ENCODE measurements around the gene PTGR3. TPM values are rescaled to one million over a fixed set of nuclear protein-coding genes. Genes with fewer than 3 reads are reported as not detected.
A peak's percentile ranks its signal among the peaks of the same experiment; 100 is the strongest.

PTGR3 gene, protein sequence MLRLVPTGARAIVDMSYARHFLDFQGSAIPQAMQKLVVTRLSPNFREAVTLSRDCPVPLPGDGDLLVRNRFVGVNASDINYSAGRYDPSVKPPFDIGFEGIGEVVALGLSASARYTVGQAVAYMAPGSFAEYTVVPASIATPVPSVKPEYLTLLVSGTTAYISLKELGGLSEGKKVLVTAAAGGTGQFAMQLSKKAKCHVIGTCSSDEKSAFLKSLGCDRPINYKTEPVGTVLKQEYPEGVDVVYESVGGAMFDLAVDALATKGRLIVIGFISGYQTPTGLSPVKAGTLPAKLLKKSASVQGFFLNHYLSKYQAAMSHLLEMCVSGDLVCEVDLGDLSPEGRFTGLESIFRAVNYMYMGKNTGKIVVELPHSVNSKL
- total RNA-seq (7.8 TPM), polyA plus RNA-seq (18.2 TPM)
- long read RNA-seq, donor 1 = 0 reads
- long read RNA-seq, donor 2, full-length matches to known transcripts = 11 of 11 reads
- long read RNA-seq, donor 2, partial matches to known transcripts = 0 of 11 reads
- long read RNA-seq, donor 2, other reads (novel, unspliced or antisense) = 0 of 11 reads
- long read RNA-seq, donor 3, full-length matches to known transcripts = 12 of 12 reads
- long read RNA-seq, donor 3, partial matches to known transcripts = 0 of 12 reads
- long read RNA-seq, donor 3, other reads (novel, unspliced or antisense) = 0 of 12 reads
- long read RNA-seq, donor 4, full-length matches to known transcripts = 3 of 3 reads
- long read RNA-seq, donor 4, partial matches to known transcripts = 0 of 3 reads
- long read RNA-seq, donor 4, other reads (novel, unspliced or antisense) = 0 of 3 reads
- long read RNA-seq, donor 5, full-length matches to known transcripts = 17 of 17 reads
- long read RNA-seq, donor 5, partial matches to known transcripts = 0 of 17 reads
- long read RNA-seq, donor 5, other reads (novel, unspliced or antisense) = 0 of 17 reads
- long read RNA-seq, donor 6, full-length matches to known transcripts = 1 of 1 reads
- long read RNA-seq, donor 6, partial matches to known transcripts = 0 of 1 reads
- long read RNA-seq, donor 6, other reads (novel, unspliced or antisense) = 0 of 1 reads
- long read RNA-seq, donor 7, full-length matches to known transcripts = 5 of 5 reads
- long read RNA-seq, donor 7, partial matches to known transcripts = 0 of 5 reads
- long read RNA-seq, donor 7, other reads (novel, unspliced or antisense) = 0 of 5 reads
- long read RNA-seq, donor 8, full-length matches to known transcripts = 3 of 3 reads
- long read RNA-seq, donor 8, partial matches to known transcripts = 0 of 3 reads
- long read RNA-seq, donor 8, other reads (novel, unspliced or antisense) = 0 of 3 reads
- long read RNA-seq, donor 9, full-length matches to known transcripts = 3 of 3 reads
- long read RNA-seq, donor 9, partial matches to known transcripts = 0 of 3 reads
- long read RNA-seq, donor 9, other reads (novel, unspliced or antisense) = 0 of 3 reads
- long read RNA-seq, donor 10, partial matches to known transcripts = 0 of 1 reads
- long read RNA-seq, donor 10, other reads (novel, unspliced or antisense) = 0 of 1 reads

GRCh38 chr18:75209129-75209950 lies at the start of gene PTGR3:
Gene PTGR3 (minus strand): TSS chr18:75209139. CDS start chr18:75209058, 81 bp downstream.
- no peaks in the 10 kb centered on the region for H3K36me3 ChIP-seq (ENCODE audit: control insufficient read depth in 2 of 2, insufficient read depth in 2 of 2, low read length in 1 of 2)
- H3K4me1 ChIP-seq (ENCODE audit: control insufficient read depth in 2 of 2, insufficient read depth in 2 of 2, low read length in 2 of 2) = peaks cover 23 to 41% of the 10 kb centered on the region in 2 donors
- H3K27me3 ChIP-seq (ENCODE audit: control insufficient read depth in 2 of 2, insufficient read depth in 1 of 2, low read length in 1 of 2) = peaks cover 24 to 45% of the 10 kb centered on the region in 2 donors
- peak in 8 of 9 donors; percentile 53 to 85 (median 65) for DNase-seq (ENCODE audit: low read depth in 6 of 9, low spot score in 9 of 9)
- H3K27ac ChIP-seq (ENCODE audit: low read depth in 1 of 2, low read length in 1 of 2) = peak within 1 kb of the TSS; percentile 86 to 94
- under 1% methylated on average over 87 of the region's 88 CpGs for WGBS
- peak within 1 kb of the TSS; percentile 81 to 94 for H3K4me3 ChIP-seq (ENCODE audit: low read length in 2 of 2)
- peaks cover 0 to 4% of the 10 kb centered on the region in 2 donors for H3K9me3 ChIP-seq (ENCODE audit: control insufficient read depth in 2 of 2, insufficient read depth in 1 of 2, low read length in 1 of 2)

- Histone ChIP-seq H3K27ac (ENCODE audit: low read depth in 1 of 2, low read length in 1 of 2) (no peak overlapping the region), H3K4me1 (ENCODE audit: control insufficient read depth in 2 of 2, insufficient read depth in 2 of 2, low read length in 2 of 2) (no peaks in the 10 kb centered on the region), H3K27me3 (ENCODE audit: control insufficient read depth in 2 of 2, insufficient read depth in 1 of 2, low read length in 1 of 2) (no peaks in the 10 kb centered on the region), H3K4me3 (ENCODE audit: low read length in 2 of 2) (no peak overlapping the region), H3K36me3 (ENCODE audit: control insufficient read depth in 2 of 2, insufficient read depth in 2 of 2, low read length in 1 of 2) (no peaks in the 10 kb centered on the region), H3K9me3 (ENCODE audit: control insufficient read depth in 2 of 2, insufficient read depth in 1 of 2, low read length in 1 of 2) (peaks cover 0 to 2% of the 10 kb centered on the region in 2 donors)
- DNase-seq (ENCODE audit: low read depth in 6 of 9, low spot score in 9 of 9) = no peak
- 97% methylated on average over 14 of the region's 14 CpGs for WGBS
Observed at GRCh38 chr18:75257605-75258004, 48.7 kb upstream of the PTGR3 start.

- H3K4me3 ChIP-seq (ENCODE audit: low read length in 2 of 2) = no peak overlapping the region
- H3K4me1 ChIP-seq (ENCODE audit: control insufficient read depth in 2 of 2, insufficient read depth in 2 of 2, low read length in 2 of 2) = no peaks in the 10 kb centered on the region
- DNase-seq (ENCODE audit: low read depth in 6 of 9, low spot score in 9 of 9) = no peak
- H3K27ac ChIP-seq (ENCODE audit: low read depth in 1 of 2, low read length in 1 of 2) = no peak overlapping the region
- no peaks in the 10 kb centered on the region for H3K27me3 ChIP-seq (ENCODE audit: control insufficient read depth in 2 of 2, insufficient read depth in 1 of 2, low read length in 1 of 2)
- H3K36me3 ChIP-seq (ENCODE audit: control insufficient read depth in 2 of 2, insufficient read depth in 2 of 2, low read length in 1 of 2) = no peaks in the 10 kb centered on the region
- peaks cover 0 to 2% of the 10 kb centered on the region in 2 donors for H3K9me3 ChIP-seq (ENCODE audit: control insufficient read depth in 2 of 2, insufficient read depth in 1 of 2, low read length in 1 of 2)
Observed at GRCh38 chr18:75256376-75256775, 47.4 kb upstream of the PTGR3 start.

- DNase-seq (ENCODE audit: low read depth in 6 of 9, low spot score in 9 of 9) = no peak
- Histone ChIP-seq H3K36me3 (ENCODE audit: control insufficient read depth in 2 of 2, insufficient read depth in 2 of 2, low read length in 1 of 2) (no peaks in the 10 kb centered on the region), H3K4me1 (ENCODE audit: control insufficient read depth in 2 of 2, insufficient read depth in 2 of 2, low read length in 2 of 2) (no peaks in the 10 kb centered on the region), H3K9me3 (ENCODE audit: control insufficient read depth in 2 of 2, insufficient read depth in 1 of 2, low read length in 1 of 2) (peaks cover under 1 to 2% of the 10 kb centered on the region in 2 donors), H3K4me3 (ENCODE audit: low read length in 2 of 2) (no peak overlapping the region), H3K27ac (ENCODE audit: low read depth in 1 of 2, low read length in 1 of 2) (no peak overlapping the region), H3K27me3 (ENCODE audit: control insufficient read depth in 2 of 2, insufficient read depth in 1 of 2, low read length in 1 of 2) (no peaks in the 10 kb centered on the region)
- WGBS = 98% methylated on average over 3 of the region's 3 CpGs
Observed at GRCh38 chr18:75255094-75255493, 46.2 kb upstream of the PTGR3 start.

- Histone ChIP-seq H3K4me3 (ENCODE audit: low read length in 2 of 2) (no peak overlapping the region), H3K27ac (ENCODE audit: low read depth in 1 of 2, low read length in 1 of 2) (no peak overlapping the region), H3K4me1 (ENCODE audit: control insufficient read depth in 2 of 2, insufficient read depth in 2 of 2, low read length in 2 of 2) (peaks cover 0 to 3% of the 10 kb centered on the region in 2 donors), H3K27me3 (ENCODE audit: control insufficient read depth in 2 of 2, insufficient read depth in 1 of 2, low read length in 1 of 2) (no peaks in the 10 kb centered on the region), H3K36me3 (ENCODE audit: control insufficient read depth in 2 of 2, insufficient read depth in 2 of 2, low read length in 1 of 2) (no peaks in the 10 kb centered on the region), H3K9me3 (ENCODE audit: control insufficient read depth in 2 of 2, insufficient read depth in 1 of 2, low read length in 1 of 2) (peaks cover 2 to 11% of the 10 kb centered on the region in 2 donors)
- WGBS = 96% methylated on average over 4 of the region's 4 CpGs
- DNase-seq (ENCODE audit: low read depth in 6 of 9, low spot score in 9 of 9) = no peak
Observed at GRCh38 chr18:75253784-75254183, 44.8 kb upstream of the PTGR3 start.

- Histone ChIP-seq H3K27me3 (ENCODE audit: control insufficient read depth in 2 of 2, insufficient read depth in 1 of 2, low read length in 1 of 2) (no peaks in the 10 kb centered on the region), H3K4me1 (ENCODE audit: control insufficient read depth in 2 of 2, insufficient read depth in 2 of 2, low read length in 2 of 2) (peaks cover 2 to 9% of the 10 kb centered on the region in 2 donors), H3K36me3 (ENCODE audit: control insufficient read depth in 2 of 2, insufficient read depth in 2 of 2, low read length in 1 of 2) (no peaks in the 10 kb centered on the region), H3K9me3 (ENCODE audit: control insufficient read depth in 2 of 2, insufficient read depth in 1 of 2, low read length in 1 of 2) (peaks cover 2 to 11% of the 10 kb centered on the region in 2 donors), H3K4me3 (ENCODE audit: low read length in 2 of 2) (no peak overlapping the region), H3K27ac (ENCODE audit: low read depth in 1 of 2, low read length in 1 of 2) (no peak overlapping the region)
- WGBS = 96% methylated on average over 1 of the region's 1 CpG
- DNase-seq (ENCODE audit: low read depth in 6 of 9, low spot score in 9 of 9) = no peak
Observed at GRCh38 chr18:75253043-75253442, 44.1 kb upstream of the PTGR3 start.

- no peak overlapping the region for H3K27ac ChIP-seq (ENCODE audit: low read depth in 1 of 2, low read length in 1 of 2)
- no peaks in the 10 kb centered on the region for H3K36me3 ChIP-seq (ENCODE audit: control insufficient read depth in 2 of 2, insufficient read depth in 2 of 2, low read length in 1 of 2)
- 93% methylated on average over 2 of the region's 2 CpGs for WGBS
- H3K4me3 ChIP-seq (ENCODE audit: low read length in 2 of 2) = no peak overlapping the region
- peaks cover 0 to 11% of the 10 kb centered on the region in 2 donors for H3K9me3 ChIP-seq (ENCODE audit: control insufficient read depth in 2 of 2, insufficient read depth in 1 of 2, low read length in 1 of 2)
- H3K27me3 ChIP-seq (ENCODE audit: control insufficient read depth in 2 of 2, insufficient read depth in 1 of 2, low read length in 1 of 2) = no peaks in the 10 kb centered on the region
- peaks cover 2 to 9% of the 10 kb centered on the region in 2 donors for H3K4me1 ChIP-seq (ENCODE audit: control insufficient read depth in 2 of 2, insufficient read depth in 2 of 2, low read length in 2 of 2)
- DNase-seq (ENCODE audit: low read depth in 6 of 9, low spot score in 9 of 9) = no peak
Observed at GRCh38 chr18:75252136-75252535, 43.2 kb upstream of the PTGR3 start.

- DNase-seq (ENCODE audit: low read depth in 6 of 9, low spot score in 9 of 9) = no peak
- Histone ChIP-seq H3K4me3 (ENCODE audit: low read length in 2 of 2) (no peak overlapping the region), H3K27me3 (ENCODE audit: control insufficient read depth in 2 of 2, insufficient read depth in 1 of 2, low read length in 1 of 2) (no peaks in the 10 kb centered on the region), H3K36me3 (ENCODE audit: control insufficient read depth in 2 of 2, insufficient read depth in 2 of 2, low read length in 1 of 2) (no peaks in the 10 kb centered on the region), H3K4me1 (ENCODE audit: control insufficient read depth in 2 of 2, insufficient read depth in 2 of 2, low read length in 2 of 2) (peaks cover 6 to 16% of the 10 kb centered on the region in 2 donors), H3K9me3 (ENCODE audit: control insufficient read depth in 2 of 2, insufficient read depth in 1 of 2, low read length in 1 of 2) (peaks cover 0 to 11% of the 10 kb centered on the region in 2 donors), H3K27ac (ENCODE audit: low read depth in 1 of 2, low read length in 1 of 2) (no peak overlapping the region)
- WGBS = 92% methylated on average over 5 of the region's 5 CpGs
Observed at GRCh38 chr18:75251466-75251865, 42.5 kb upstream of the PTGR3 start.

Measured in thymus (tissue), 14 donors.